Measurements from ENCODE around the gene TOPBP1.

The TOPBP1 gene

GRCh38 chr3:133662278-133662651 is 524 bp upstream of the TOPBP1 start:
- DNase-seq (ENCODE audit: low spot score in 2 of 2) (peak in 1 of 2 donors; percentile 12), ATAC-seq (ENCODE audit: low read depth) (peak; percentile 31)
- H3K36me3 Mint-ChIP-seq = peaks cover 5% of the 10 kb centered on the region
- H3K27ac Mint-ChIP-seq = peak overlapping the region; percentile 94
- peaks cover 27% of the 10 kb centered on the region for H3K4me1 Mint-ChIP-seq
- H3K4me3 Mint-ChIP-seq = peak overlapping the region; percentile 87
- no peaks in the 10 kb centered on the region for H3K9me3 Mint-ChIP-seq
- H3K27me3 Mint-ChIP-seq = no peaks in the 10 kb centered on the region

- peaks cover 27% of the 10 kb centered on the region for H3K4me1 Mint-ChIP-seq
- no peak for ATAC-seq (ENCODE audit: low read depth)
- no peak for DNase-seq (ENCODE audit: low spot score in 2 of 2)
- no peaks in the 10 kb centered on the region for H3K27me3 Mint-ChIP-seq
- H3K36me3 Mint-ChIP-seq = peaks cover 15% of the 10 kb centered on the region
- H3K27ac Mint-ChIP-seq = no peak overlapping the region
- no peak overlapping the region for H3K4me3 Mint-ChIP-seq
- no peaks in the 10 kb centered on the region for H3K9me3 Mint-ChIP-seq
Observed at GRCh38 chr3:133659806-133660205, 1.9 kb downstream of the TOPBP1 start.

- Mint-ChIP-seq H3K4me3 (no peak overlapping the region), H3K4me1 (peaks cover 13% of the 10 kb centered on the region), H3K36me3 (peaks cover 21% of the 10 kb centered on the region), H3K27ac (no peak overlapping the region), H3K9me3 (no peaks in the 10 kb centered on the region), H3K27me3 (no peaks in the 10 kb centered on the region)
- no peak for DNase-seq (ENCODE audit: low spot score in 2 of 2)
- no peak for ATAC-seq (ENCODE audit: low read depth)
Observed at GRCh38 chr3:133655731-133656515, 5.8 kb downstream of the TOPBP1 start.

- Mint-ChIP-seq H3K27ac (no peak overlapping the region), H3K9me3 (no peaks in the 10 kb centered on the region)
- DNase-seq (ENCODE audit: low spot score in 2 of 2) = no peak
Observed at GRCh38 chr3:133649486-133650068, 12.2 kb downstream of the TOPBP1 start.

GRCh38 chr3:133644768-133645167 is 17.0 kb downstream of the TOPBP1 start:
- Mint-ChIP-seq H3K9me3 (no peaks in the 10 kb centered on the region), H3K4me1 (no peaks in the 10 kb centered on the region), H3K27me3 (no peaks in the 10 kb centered on the region), H3K36me3 (peaks cover 39% of the 10 kb centered on the region), H3K27ac (no peak overlapping the region), H3K4me3 (no peak overlapping the region)
- DNase-seq (ENCODE audit: low spot score in 2 of 2) (no peak), ATAC-seq (ENCODE audit: low read depth) (no peak)

More at GRCh38 chr3:133649486-133650068, 12.2 kb downstream of the TOPBP1 start:
- Mint-ChIP-seq H3K4me3 (no peak overlapping the region), H3K4me1 (no peaks in the 10 kb centered on the region), H3K36me3 (peaks cover 22% of the 10 kb centered on the region), H3K27me3 (no peaks in the 10 kb centered on the region)
- no peak for ATAC-seq (ENCODE audit: low read depth)

- no peaks in the 10 kb centered on the region for H3K27me3 Mint-ChIP-seq
- H3K27ac Mint-ChIP-seq = no peak overlapping the region
- ATAC-seq (ENCODE audit: low read depth) (no peak), DNase-seq (ENCODE audit: low spot score in 2 of 2) (no peak)
- H3K36me3 Mint-ChIP-seq = peaks cover 48% of the 10 kb centered on the region
- no peak overlapping the region for H3K4me3 Mint-ChIP-seq
- H3K4me1 Mint-ChIP-seq = no peaks in the 10 kb centered on the region
- no peaks in the 10 kb centered on the region for H3K9me3 Mint-ChIP-seq
Observed at GRCh38 chr3:133643611-133644010, 18.1 kb downstream of the TOPBP1 start.

- H3K4me3 Mint-ChIP-seq = no peak overlapping the region
- DNase-seq (ENCODE audit: low spot score in 2 of 2) (no peak), ATAC-seq (ENCODE audit: low read depth) (no peak)
- H3K27me3 Mint-ChIP-seq = no peaks in the 10 kb centered on the region
- H3K9me3 Mint-ChIP-seq = no peaks in the 10 kb centered on the region
- no peak overlapping the region for H3K27ac Mint-ChIP-seq
- H3K4me1 Mint-ChIP-seq = no peaks in the 10 kb centered on the region
- H3K36me3 Mint-ChIP-seq = peaks cover 44% of the 10 kb centered on the region
Observed at GRCh38 chr3:133641254-133641653, 20.5 kb downstream of the TOPBP1 start.

GRCh38 chr3:133633439-133633838 is 28.3 kb downstream of the TOPBP1 start:
- no peak overlapping the region for H3K27ac Mint-ChIP-seq
- no peak for DNase-seq (ENCODE audit: low spot score in 2 of 2)
- peaks cover 3% of the 10 kb centered on the region for H3K4me1 Mint-ChIP-seq
- H3K4me3 Mint-ChIP-seq = no peak overlapping the region
- H3K27me3 Mint-ChIP-seq = no peaks in the 10 kb centered on the region
- peaks cover 33% of the 10 kb centered on the region for H3K36me3 Mint-ChIP-seq
- ATAC-seq (ENCODE audit: low read depth) = no peak
- no peaks in the 10 kb centered on the region for H3K9me3 Mint-ChIP-seq

GRCh38 chr3:133629146-133629545 is 32.6 kb downstream of the TOPBP1 start:
- H3K9me3 Mint-ChIP-seq = no peaks in the 10 kb centered on the region
- H3K27ac Mint-ChIP-seq = no peak overlapping the region
- peaks cover 26% of the 10 kb centered on the region for H3K36me3 Mint-ChIP-seq
- H3K27me3 Mint-ChIP-seq = no peaks in the 10 kb centered on the region
- DNase-seq (ENCODE audit: low spot score in 2 of 2) (no peak), ATAC-seq (ENCODE audit: low read depth) (no peak)
- no peak overlapping the region for H3K4me3 Mint-ChIP-seq
- peaks cover 3% of the 10 kb centered on the region for H3K4me1 Mint-ChIP-seq

- Mint-ChIP-seq H3K4me3 (no peak overlapping the region), H3K27ac (no peak overlapping the region), H3K36me3 (peaks cover 21% of the 10 kb centered on the region), H3K4me1 (no peaks in the 10 kb centered on the region), H3K9me3 (no peaks in the 10 kb centered on the region), H3K27me3 (no peaks in the 10 kb centered on the region)
- no peak for DNase-seq (ENCODE audit: low spot score in 2 of 2)
- no peak for ATAC-seq (ENCODE audit: low read depth)
Observed at GRCh38 chr3:133627789-133628188, 34.0 kb downstream of the TOPBP1 start.

GRCh38 chr3:133620066-133620784 is 41.5 kb downstream of the TOPBP1 start:
- Mint-ChIP-seq H3K27me3 (no peaks in the 10 kb centered on the region), H3K4me3 (peak overlapping the region; percentile 27), H3K9me3 (no peaks in the 10 kb centered on the region), H3K27ac (peak overlapping the region; percentile 78), H3K36me3 (peaks cover 22% of the 10 kb centered on the region), H3K4me1 (peaks cover 10% of the 10 kb centered on the region)
- ATAC-seq (ENCODE audit: low read depth) (peak; percentile 98), DNase-seq (ENCODE audit: low spot score in 2 of 2) (peak; percentile 30 to 48)

- no peaks in the 10 kb centered on the region for H3K27me3 Mint-ChIP-seq
- no peak for ATAC-seq (ENCODE audit: low read depth)
Observed at GRCh38 chr3:133611534-133611933, 50.2 kb downstream of the TOPBP1 start.

GRCh38 chr3:133610031-133610430 is 51.7 kb downstream of the TOPBP1 start:
- Mint-ChIP-seq H3K4me1 (no peaks in the 10 kb centered on the region), H3K36me3 (peaks cover 32% of the 10 kb centered on the region), H3K9me3 (no peaks in the 10 kb centered on the region), H3K4me3 (no peak overlapping the region), H3K27me3 (no peaks in the 10 kb centered on the region), H3K27ac (no peak overlapping the region)
- no peak for DNase-seq (ENCODE audit: low spot score in 2 of 2)
- ATAC-seq (ENCODE audit: low read depth) = no peak

More at GRCh38 chr3:133611534-133611933, 50.2 kb downstream of the TOPBP1 start:
- Mint-ChIP-seq H3K9me3 (no peaks in the 10 kb centered on the region), H3K27ac (no peak overlapping the region), H3K4me1 (no peaks in the 10 kb centered on the region), H3K36me3 (peaks cover 31% of the 10 kb centered on the region), H3K4me3 (no peak overlapping the region)
- no peak for DNase-seq (ENCODE audit: low spot score in 2 of 2)

GRCh38 chr3:133608388-133608787 is 53.4 kb downstream of the TOPBP1 start:
- Mint-ChIP-seq H3K4me3 (no peak overlapping the region), H3K36me3 (peaks cover 33% of the 10 kb centered on the region), H3K9me3 (no peaks in the 10 kb centered on the region), H3K4me1 (no peaks in the 10 kb centered on the region), H3K27me3 (no peaks in the 10 kb centered on the region), H3K27ac (no peak overlapping the region)
- ATAC-seq (ENCODE audit: low read depth) (no peak), DNase-seq (ENCODE audit: low spot score in 2 of 2) (no peak)

All from memory B cell (primary cell).